Activated T-cell treated with anti-CD3 and anti-CD28 coated beads, Interleukin-2, amount 50 U/mL, for 72 hours (primary cell): ENCODE measurements around the gene PNMA8C. TPM values are rescaled to one million over a fixed set of nuclear protein-coding genes. Genes with fewer than 3 reads are reported as not detected.
"Not testable (repeated sequence)": the region's sequence is repeated elsewhere in the genome, so short reads cannot be mapped to it uniquely, and the experiment has no call there.

Experiments used
- ATAC-seq, 2 donors: fragments of 150-1000 bp; cut with Tn5 transposase; replicated peaks in 1 of 2; 2 replicates each; pipeline ENCODE4 v1.10.0; 2021; ENCODE audit warnings: moderate library complexity in 2 of 2, mild to moderate bottlenecking in 1 of 2
- DNase-seq, 2 donors: peaks; one replicate each; pipeline ENCODE4 v3.0.0; 2021 to 2022; ENCODE audit warnings: mixed read lengths in 1 of 2
- H3K27ac Mint-ChIP-seq: one replicate; pipeline ENCODE4 v1.8.0; 2022; ENCODE audit warnings: mild to moderate bottlenecking, moderate library complexity, mixed read lengths
- H3K27me3 Mint-ChIP-seq: one replicate; pipeline ENCODE4 v1.8.0; 2022; ENCODE audit warnings: low read depth, mixed read lengths
- H3K36me3 Mint-ChIP-seq, 2 donors: one replicate each; pipeline ENCODE4 v1.8.0; 2022; ENCODE audit warnings: mixed read lengths in 2 of 2, mild to moderate bottlenecking in 1 of 2; ENCODE audit not compliant: insufficient read depth in 2 of 2
- H3K4me1 Mint-ChIP-seq: one replicate; pipeline ENCODE4 v1.8.0; 2022; ENCODE audit warnings: low read depth, mixed read lengths
- H3K4me3 Mint-ChIP-seq, 2 donors: one replicate each; pipeline ENCODE4 v1.8.0; 2022; ENCODE audit warnings: mild to moderate bottlenecking in 2 of 2, mixed read lengths in 2 of 2, moderate library complexity in 2 of 2
- H3K9me3 Mint-ChIP-seq, 2 donors: one replicate each; pipeline ENCODE4 v1.8.0; 2022; ENCODE audit warnings: mixed read lengths in 2 of 2
- total RNA-seq, 2 donors: library from RNA; stranded (reverse); gene quantifications; one replicate each; pipeline ENCODE4 v1.2.3, GENCODE V29; 2022

PNMA8C gene
- total RNA-seq, 2 donors from 2014 or later = not detected

- DNase-seq, H3K4me3 Mint-ChIP-seq, ATAC-seq, H3K27me3 Mint-ChIP-seq, H3K27ac Mint-ChIP-seq, H3K9me3 Mint-ChIP-seq: not testable (repeated sequence)
- peaks cover 14% of the 10 kb centered on the region for H3K4me1 Mint-ChIP-seq
- peaks cover 11 to 24% of the 10 kb centered on the region in 2 donors for H3K36me3 Mint-ChIP-seq
Observed at GRCh38 chr19:46375476-46376067, 53.2 kb downstream of the PNMA8C start.

Other genes starting within 250 kb of the PNMA8C start
- gene IGFL1, start 199.2 kb downstream of the PNMA8C start, total RNA-seq = not detected
- gene HIF3A, start 131.9 kb downstream of the PNMA8C start, total RNA-seq = not detected
- gene PPP5C, start 81.8 kb downstream of the PNMA8C start, total RNA-seq = 10 to 100 TPM; 56.6 to 73.7 TPM
- gene CCDC8, start 15.4 kb downstream of the PNMA8C start, total RNA-seq = not detected
- 1 to 10 TPM in 1 of 2 donors, not detected in 1; 1.9 TPM for gene PNMA8A, start 42.6 kb upstream of the PNMA8C start, total RNA-seq
- gene PNMA8B, start 66.9 kb upstream of the PNMA8C start, total RNA-seq = under 1 TPM; 0.05 to 0.12 TPM
- 100 to 1,000 TPM; 292 to 300 TPM for gene CALM3, start 172.4 kb upstream of the PNMA8C start, total RNA-seq
- 10 to 100 TPM; 32.4 to 47.1 TPM for gene PTGIR, start 196.2 kb upstream of the PNMA8C start, total RNA-seq
- 10 to 100 TPM; 24.8 to 29.5 TPM for gene GNG8, start 207.3 kb upstream of the PNMA8C start, total RNA-seq
- gene DACT3, start 232.2 kb upstream of the PNMA8C start, total RNA-seq = 1 to 10 TPM; 3.4 to 7.0 TPM